SK-N-DZ (cell line): ENCODE results near the gene ATP1B3. TPM values are rescaled to one million over a fixed set of nuclear protein-coding genes. Genes with fewer than 3 reads are reported as not detected.
"Not testable (repeated sequence)": the region's sequence is repeated elsewhere in the genome, so short reads cannot be mapped to it uniquely, and the experiment has no call there.

Experiments
- DNase-seq: peaks from one replicate; pipeline ENCODE4 v3.0.0-alpha.2; 2015; ENCODE audit warnings: low spot score
- polyA plus RNA-seq, 2 experiments: library from polyadenylated mRNA; depleted of rRNA; stranded (reverse); fragments of >200 nt; gene quantifications; 2 replicates each; pipeline ENCODE4 v1.2.3, GENCODE V29; 2014

The ATP1B3 gene
- 71.7 and 79.5 TPM in 2 replicates for polyA plus RNA-seq (2014; cell fraction: cytosol; rRNA removed)
- 61.3 and 78.9 TPM in 2 replicates for polyA plus RNA-seq (2014; cell fraction: nucleus; rRNA removed)

GRCh38 chr3:141876381-141876890 lies at the start of gene ATP1B3:
TSS of gene ATP1B3 (plus strand) at chr3:141876643. CDS start at chr3:141876802, 159 bp downstream.
- DNase-seq: peak; percentile 79

GRCh38 chr3:141828487-141828886 lies 48.0 kb upstream of the ATP1B3 start:
- no peak for DNase-seq

GRCh38 chr3:141828890-141829289 lies 47.6 kb upstream of the ATP1B3 start:
- peak; percentile 24 for DNase-seq

GRCh38 chr3:141830508-141830907 lies 45.9 kb upstream of the ATP1B3 start:
- DNase-seq: peak; percentile 47

- DNase-seq: no peak
Observed at GRCh38 chr3:141834292-141834691, 42.2 kb upstream of the ATP1B3 start.

GRCh38 chr3:141835557-141836229 lies 40.8 kb upstream of the ATP1B3 start:
- DNase-seq: no peak

- DNase-seq: no peak
Observed at GRCh38 chr3:141839389-141839788, 37.1 kb upstream of the ATP1B3 start.

GRCh38 chr3:141840737-141841544 lies 35.5 kb upstream of the ATP1B3 start:
- no peak for DNase-seq

GRCh38 chr3:141844108-141844507 lies 32.3 kb upstream of the ATP1B3 start:
- DNase-seq: no peak

GRCh38 chr3:141844812-141845211 lies 31.6 kb upstream of the ATP1B3 start:
- DNase-seq: no peak

GRCh38 chr3:141845407-141846049 lies 30.9 kb upstream of the ATP1B3 start:
- peak; percentile 34 for DNase-seq

GRCh38 chr3:141846050-141846433 lies 30.4 kb upstream of the ATP1B3 start:
- no peak for DNase-seq

- not testable (repeated sequence) for DNase-seq
Observed at GRCh38 chr3:141848159-141848748, 28.2 kb upstream of the ATP1B3 start.

- DNase-seq: no peak
Observed at GRCh38 chr3:141849056-141849815, 27.2 kb upstream of the ATP1B3 start.

- no peak for DNase-seq
Observed at GRCh38 chr3:141851411-141851810, 25.0 kb upstream of the ATP1B3 start.

- DNase-seq: no peak
Observed at GRCh38 chr3:141853081-141853601, 23.3 kb upstream of the ATP1B3 start.

- no peak for DNase-seq
Observed at GRCh38 chr3:141853629-141854168, 22.7 kb upstream of the ATP1B3 start.

- DNase-seq: no peak
Observed at GRCh38 chr3:141854599-141854998, 21.8 kb upstream of the ATP1B3 start.

- DNase-seq: no peak
Observed at GRCh38 chr3:141858312-141858711, 18.1 kb upstream of the ATP1B3 start.

GRCh38 chr3:141859651-141860050 lies 16.8 kb upstream of the ATP1B3 start:
- no peak for DNase-seq
